Measurements from ENCODE around the gene TTC13.

TTC13 gene

DNA sequence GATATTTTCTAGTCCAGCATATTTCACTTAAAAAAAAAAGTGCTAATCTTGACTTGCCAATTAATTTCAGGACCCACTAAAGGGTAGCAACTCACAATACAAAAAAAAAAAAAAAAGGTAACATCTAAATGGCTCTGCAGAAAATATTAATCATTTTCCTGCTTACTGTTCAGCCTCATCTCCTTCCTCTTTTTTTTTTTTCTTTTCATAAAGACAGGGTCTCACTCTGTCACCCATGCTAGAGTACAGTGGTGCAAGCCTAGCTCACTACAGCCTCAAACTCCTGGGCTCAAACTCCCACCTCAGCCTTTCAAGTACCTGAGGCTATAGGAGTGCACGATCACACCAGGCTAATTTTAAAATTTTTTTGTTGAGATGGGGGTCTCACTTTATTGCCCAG, 30.4 kb downstream of the TTC13 start:
- CTCF ChIA-PET: interaction anchor here (0.6 kb wide), 1 partner anchor 12 kb away, joined by 4 read pairs; no protein-coding TSS in a partner anchor
- Mint-ChIP-seq H3K4me3 (no peak overlapping the region), H3K27me3 (no peaks in the 10 kb centered on the region), H3K9me3 (no peaks in the 10 kb centered on the region), H3K4me1 (no peaks in the 10 kb centered on the region), H3K27ac (no peak overlapping the region), H3K36me3 (peaks cover 34% of the 10 kb centered on the region)
- no peak for DNase-seq

DNA sequence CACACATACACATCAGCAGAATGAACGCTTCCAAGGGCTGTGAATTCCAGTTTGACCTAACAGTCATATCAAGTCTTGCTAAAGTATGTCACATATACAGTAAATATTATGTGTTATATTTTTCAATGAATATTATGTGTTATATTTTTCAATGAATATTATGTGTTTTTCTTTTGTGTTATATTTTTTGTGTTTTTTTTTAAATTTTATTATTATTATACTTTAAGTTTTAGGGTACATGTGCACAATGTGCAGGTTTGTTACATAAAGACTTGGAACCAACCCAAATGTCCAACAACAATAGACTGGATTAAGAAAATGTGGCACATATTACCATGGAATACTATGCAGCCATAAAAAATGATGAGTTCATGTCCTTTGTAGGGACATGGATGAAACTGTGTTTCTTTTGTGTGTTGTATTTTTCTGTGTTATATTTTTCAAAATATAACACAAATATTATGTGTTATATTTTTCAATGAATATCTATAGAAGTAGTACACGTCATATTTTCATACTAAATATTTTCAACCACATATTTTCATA, 35.5 kb downstream of the TTC13 start:
- Mint-ChIP-seq H3K4me1 (no peaks in the 10 kb centered on the region), H3K9me3 (no peaks in the 10 kb centered on the region), H3K4me3 (no peak overlapping the region), H3K27me3 (no peaks in the 10 kb centered on the region), H3K36me3 (peaks cover 32% of the 10 kb centered on the region), H3K27ac (no peak overlapping the region)
- CTCF ChIA-PET: no interaction called here
- no peak for DNase-seq

DNA sequence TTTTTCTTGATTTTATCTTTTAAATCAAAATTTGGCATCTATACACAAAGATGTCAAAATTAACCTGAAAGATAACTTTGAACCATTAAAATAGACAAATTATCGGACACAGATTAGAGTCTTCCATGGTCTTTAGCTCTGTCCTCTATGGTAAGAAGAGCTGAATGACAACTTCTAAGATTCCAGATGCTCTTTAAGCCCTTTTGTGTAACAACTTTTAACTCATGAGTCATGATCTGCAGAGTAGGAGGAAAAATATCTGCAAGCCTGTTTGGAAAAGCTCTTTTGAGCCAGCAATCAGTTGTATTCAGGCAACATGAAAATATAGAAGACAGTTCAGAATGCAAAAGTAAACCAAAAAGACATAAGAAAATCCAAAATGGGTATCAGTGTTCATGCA, 37.8 kb downstream of the TTC13 start:
- Mint-ChIP-seq H3K36me3 (peaks cover 40% of the 10 kb centered on the region), H3K4me1 (peaks cover 10% of the 10 kb centered on the region), H3K27ac (no peak overlapping the region), H3K27me3 (no peaks in the 10 kb centered on the region), H3K9me3 (no peaks in the 10 kb centered on the region), H3K4me3 (no peak overlapping the region)
- CTCF ChIA-PET: interaction anchor here (0.8 kb wide), 1 partner anchor 23 kb away, joined by 3 read pairs; no protein-coding TSS in a partner anchor
- no peak for DNase-seq

DNA sequence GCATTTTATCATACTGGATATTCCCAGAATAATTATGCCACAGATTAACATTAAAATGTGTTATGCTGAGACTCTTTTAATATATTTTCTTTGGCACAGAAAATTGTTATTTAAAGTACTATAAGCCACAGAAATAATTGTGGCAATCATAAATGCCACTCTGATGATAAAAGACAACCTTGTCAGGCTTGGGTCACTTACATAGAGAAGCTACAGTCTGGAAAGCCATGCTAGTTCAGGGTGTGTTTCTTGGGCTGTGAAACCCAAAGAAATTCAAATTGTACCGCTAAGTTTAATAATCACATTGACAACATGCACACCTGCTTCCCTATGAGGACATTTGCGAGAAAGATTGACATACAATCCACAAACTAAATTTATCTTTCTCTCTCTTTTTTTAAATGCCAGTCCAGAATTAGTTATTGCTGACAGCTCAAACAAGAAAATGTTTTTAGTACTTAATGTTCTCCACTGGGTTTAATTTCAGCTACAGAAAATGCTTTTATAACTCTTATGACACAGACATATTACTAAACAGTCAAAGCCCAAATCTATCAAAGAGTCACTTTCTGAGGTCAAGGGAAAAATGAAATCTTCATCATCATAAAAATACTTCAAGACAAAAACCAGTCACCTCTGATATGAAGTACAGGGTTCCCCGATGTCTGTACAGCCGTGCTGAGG, 38.7 kb downstream of the TTC13 start:
- no peak for DNase-seq
- CTCF ChIA-PET: no interaction called here
- no peaks in the 10 kb centered on the region for H3K9me3 Mint-ChIP-seq
- no peaks in the 10 kb centered on the region for H3K27me3 Mint-ChIP-seq
- peaks cover 41% of the 10 kb centered on the region for H3K36me3 Mint-ChIP-seq
- H3K4me1 Mint-ChIP-seq: peaks cover 10% of the 10 kb centered on the region
- H3K27ac Mint-ChIP-seq: no peak overlapping the region
- H3K4me3 Mint-ChIP-seq: no peak overlapping the region

DNA sequence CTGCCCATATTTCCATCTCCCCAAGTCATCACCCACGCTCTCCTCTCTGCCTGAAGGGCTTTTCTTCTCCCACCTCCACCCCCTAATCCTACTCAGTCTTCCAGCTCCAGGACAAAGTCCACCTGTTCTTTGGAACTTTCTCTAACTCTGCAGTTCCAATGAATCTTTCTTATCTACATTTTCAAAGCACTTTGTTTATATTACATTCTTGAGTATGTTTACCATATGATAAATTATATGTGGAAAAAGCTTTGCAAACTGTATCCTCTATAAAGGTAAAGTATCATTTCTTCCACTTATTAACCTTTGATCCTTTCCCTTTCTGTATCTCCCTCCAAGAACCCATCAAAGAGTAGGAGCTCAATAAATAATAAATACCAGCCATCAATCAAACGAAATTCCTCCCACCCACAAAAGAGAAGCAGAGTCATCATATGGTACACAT, 39.7 kb downstream of the TTC13 start:
- Mint-ChIP-seq H3K27ac (no peak overlapping the region), H3K4me1 (peaks cover 10% of the 10 kb centered on the region), H3K9me3 (no peaks in the 10 kb centered on the region), H3K4me3 (no peak overlapping the region), H3K27me3 (no peaks in the 10 kb centered on the region), H3K36me3 (peaks cover 38% of the 10 kb centered on the region)
- DNase-seq: no peak
- CTCF ChIA-PET: no interaction called here

DNA sequence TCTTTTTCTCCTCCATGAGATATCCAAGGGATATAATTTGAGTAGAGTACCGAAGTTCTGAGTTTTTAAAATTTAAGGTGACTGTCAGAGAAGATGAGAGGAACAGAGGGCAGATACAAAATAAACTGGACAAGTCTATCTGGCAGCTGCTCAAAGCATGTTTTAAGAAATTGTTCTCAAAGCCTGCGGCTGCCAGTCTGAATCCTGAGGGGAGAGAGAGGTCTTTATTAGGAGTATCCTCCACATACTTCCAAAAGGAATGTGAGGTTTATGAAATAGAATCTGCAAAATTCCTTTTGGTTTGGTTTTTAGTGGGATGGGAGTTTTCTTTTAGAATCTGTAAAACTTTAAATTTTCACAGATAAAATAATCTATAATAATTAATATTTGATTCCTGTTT, 41.3 kb downstream of the TTC13 start:
- H3K9me3 Mint-ChIP-seq: no peaks in the 10 kb centered on the region
- H3K27me3 Mint-ChIP-seq: no peaks in the 10 kb centered on the region
- no peak for DNase-seq
- CTCF ChIA-PET: no interaction called here
- peaks cover 10% of the 10 kb centered on the region for H3K4me1 Mint-ChIP-seq
- H3K27ac Mint-ChIP-seq: no peak overlapping the region
- H3K4me3 Mint-ChIP-seq: no peak overlapping the region
- H3K36me3 Mint-ChIP-seq: peaks cover 38% of the 10 kb centered on the region

DNA sequence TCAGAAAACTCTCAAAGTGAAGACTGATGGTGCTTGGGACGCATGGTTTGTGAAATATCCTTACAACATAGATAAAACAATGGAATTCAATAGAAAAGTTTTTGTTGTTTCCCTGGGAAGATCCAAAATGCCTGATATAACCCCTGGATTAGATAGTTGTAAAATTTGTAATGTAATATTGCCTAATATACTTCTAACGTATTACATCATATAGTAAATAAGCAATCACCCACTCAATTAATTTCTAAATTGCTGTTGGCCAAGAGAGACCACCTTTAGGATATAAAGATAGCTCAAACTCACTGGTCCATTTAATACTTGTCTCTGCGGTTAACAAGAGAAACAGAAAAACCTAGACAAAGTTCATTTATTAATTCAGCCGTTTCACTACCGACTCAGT, 42.2 kb downstream of the TTC13 start:
- CTCF ChIA-PET: no interaction called here
- Mint-ChIP-seq H3K9me3 (no peaks in the 10 kb centered on the region), H3K27ac (no peak overlapping the region), H3K36me3 (peaks cover 38% of the 10 kb centered on the region), H3K4me1 (peaks cover 10% of the 10 kb centered on the region), H3K27me3 (no peaks in the 10 kb centered on the region), H3K4me3 (no peak overlapping the region)
- no peak for DNase-seq

DNA sequence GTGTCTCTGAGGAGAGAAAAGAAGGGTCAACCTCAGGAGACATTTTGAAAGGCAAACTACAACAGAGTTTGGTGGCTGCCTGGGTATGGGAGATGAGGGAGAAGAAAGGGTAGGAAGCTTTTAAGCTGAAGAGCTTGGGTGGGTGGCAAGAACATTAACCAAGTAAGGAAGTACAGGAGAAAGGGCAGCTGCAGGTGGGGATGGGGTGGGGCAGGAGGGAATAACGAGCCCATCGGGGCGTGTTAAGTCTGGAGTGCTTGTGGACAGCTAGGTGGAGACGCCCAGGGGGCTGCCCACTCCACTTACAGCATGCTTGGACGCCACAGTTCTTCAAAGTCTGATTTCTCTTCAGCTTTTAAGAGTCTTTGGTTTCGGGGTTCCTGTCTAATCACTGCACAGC, 42.8 kb downstream of the TTC13 start:
- peaks cover 13% of the 10 kb centered on the region for H3K4me1 Mint-ChIP-seq
- H3K27me3 Mint-ChIP-seq: no peaks in the 10 kb centered on the region
- no peak overlapping the region for H3K4me3 Mint-ChIP-seq
- CTCF ChIA-PET: no interaction called here
- H3K36me3 Mint-ChIP-seq: peaks cover 43% of the 10 kb centered on the region
- no peak for DNase-seq
- H3K9me3 Mint-ChIP-seq: no peaks in the 10 kb centered on the region
- no peak overlapping the region for H3K27ac Mint-ChIP-seq

DNA sequence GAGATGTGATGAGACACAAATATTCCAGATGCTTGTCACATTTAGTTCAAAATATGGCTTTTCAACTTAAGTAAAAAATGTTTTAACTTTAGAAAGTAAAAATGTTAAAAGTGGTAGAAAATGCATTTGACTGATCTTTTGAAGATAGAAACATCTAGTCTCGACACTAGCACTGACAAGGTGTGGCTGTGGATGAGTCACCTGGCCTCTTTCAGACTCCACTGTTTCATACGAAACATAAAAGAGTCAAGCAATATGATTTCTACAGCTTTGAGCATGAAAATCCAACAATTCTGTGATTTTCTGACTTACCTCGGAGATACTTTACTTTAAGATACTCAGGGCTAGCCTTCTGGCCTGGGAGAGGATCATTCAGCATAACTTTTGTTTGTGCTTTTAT, 47.7 kb downstream of the TTC13 start:
- H3K27ac Mint-ChIP-seq: no peak overlapping the region
- peaks cover 3% of the 10 kb centered on the region for H3K4me1 Mint-ChIP-seq

DNA sequence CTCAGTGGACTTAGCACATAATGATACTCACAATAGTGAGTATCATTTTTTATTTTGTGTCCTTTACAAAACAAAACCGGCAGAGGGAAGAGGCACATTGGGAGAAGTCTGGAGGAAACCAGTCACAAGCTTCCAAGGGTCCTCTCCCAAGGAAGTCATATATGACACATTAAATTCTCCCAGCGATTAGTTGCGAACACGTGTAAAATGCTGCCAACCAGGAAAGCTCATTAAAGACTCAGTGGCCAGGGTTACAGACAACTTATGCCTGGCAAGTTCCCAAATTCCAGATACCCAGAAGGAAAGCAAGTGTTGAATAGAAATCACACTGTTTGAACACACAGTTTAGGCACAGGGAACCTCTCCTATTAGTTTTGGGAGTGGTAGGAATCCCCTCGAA, 52.5 kb downstream of the TTC13 start:
- CTCF ChIA-PET: no interaction called here
- Mint-ChIP-seq H3K27ac (no peak overlapping the region), H3K9me3 (no peaks in the 10 kb centered on the region), H3K27me3 (no peaks in the 10 kb centered on the region), H3K4me1 (peaks cover 3% of the 10 kb centered on the region), H3K4me3 (no peak overlapping the region), H3K36me3 (peaks cover 52% of the 10 kb centered on the region)
- DNase-seq: no peak

More for the DNA sequence above, 47.7 kb downstream of the TTC13 start:
- no peaks in the 10 kb centered on the region for H3K27me3 Mint-ChIP-seq
- CTCF ChIA-PET: no interaction called here
- no peaks in the 10 kb centered on the region for H3K9me3 Mint-ChIP-seq
- no peak for DNase-seq
- H3K36me3 Mint-ChIP-seq: peaks cover 44% of the 10 kb centered on the region
- no peak overlapping the region for H3K4me3 Mint-ChIP-seq

DNA sequence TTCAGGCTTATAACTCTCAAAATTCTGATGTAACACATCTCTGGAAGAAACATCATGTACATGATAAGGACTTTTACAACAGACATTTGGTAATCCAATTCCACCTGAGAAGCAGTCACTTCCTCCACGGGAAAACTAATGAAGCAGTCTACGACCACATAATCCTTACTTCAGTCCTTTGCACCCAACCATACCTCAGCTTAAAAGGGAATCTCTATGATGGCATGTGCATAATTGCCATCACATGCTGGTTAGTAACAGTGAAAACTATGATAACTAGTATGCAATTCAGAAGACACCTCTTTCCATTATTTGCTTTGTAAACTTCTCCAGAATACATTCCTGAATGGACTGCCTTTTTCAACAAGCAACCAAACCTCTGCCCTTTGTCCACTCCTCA, 53.1 kb downstream of the TTC13 start:
- Mint-ChIP-seq H3K4me1 (no peaks in the 10 kb centered on the region), H3K9me3 (no peaks in the 10 kb centered on the region), H3K27ac (no peak overlapping the region), H3K36me3 (peaks cover 47% of the 10 kb centered on the region), H3K4me3 (no peak overlapping the region), H3K27me3 (no peaks in the 10 kb centered on the region)
- CTCF ChIA-PET: no interaction called here
- DNase-seq: no peak

DNA sequence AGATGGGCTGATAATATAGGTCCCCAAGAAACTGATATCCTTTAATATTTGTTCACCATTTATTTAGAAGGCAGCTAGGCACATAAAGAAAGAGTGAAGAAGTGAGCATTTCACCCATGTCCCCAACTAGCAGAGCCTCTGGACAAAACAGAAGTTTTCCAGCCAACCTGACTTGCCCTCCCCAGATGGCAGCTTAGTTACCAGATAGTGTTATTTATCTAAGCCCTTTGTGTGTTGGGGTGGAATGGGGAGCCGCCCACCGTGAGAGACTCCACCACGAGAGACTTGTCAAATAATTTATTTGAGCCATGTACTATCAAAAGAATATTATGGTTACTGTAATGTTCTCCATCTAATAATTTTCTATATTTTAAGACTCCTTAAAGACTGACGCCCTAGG, 55.5 kb downstream of the TTC13 start:
- H3K36me3 Mint-ChIP-seq: peaks cover 53% of the 10 kb centered on the region
- H3K4me3 Mint-ChIP-seq: no peak overlapping the region
- no peaks in the 10 kb centered on the region for H3K9me3 Mint-ChIP-seq
- no peaks in the 10 kb centered on the region for H3K4me1 Mint-ChIP-seq
- H3K27me3 Mint-ChIP-seq: no peaks in the 10 kb centered on the region
- CTCF ChIA-PET: no interaction called here
- no peak for DNase-seq
- no peak overlapping the region for H3K27ac Mint-ChIP-seq

DNA sequence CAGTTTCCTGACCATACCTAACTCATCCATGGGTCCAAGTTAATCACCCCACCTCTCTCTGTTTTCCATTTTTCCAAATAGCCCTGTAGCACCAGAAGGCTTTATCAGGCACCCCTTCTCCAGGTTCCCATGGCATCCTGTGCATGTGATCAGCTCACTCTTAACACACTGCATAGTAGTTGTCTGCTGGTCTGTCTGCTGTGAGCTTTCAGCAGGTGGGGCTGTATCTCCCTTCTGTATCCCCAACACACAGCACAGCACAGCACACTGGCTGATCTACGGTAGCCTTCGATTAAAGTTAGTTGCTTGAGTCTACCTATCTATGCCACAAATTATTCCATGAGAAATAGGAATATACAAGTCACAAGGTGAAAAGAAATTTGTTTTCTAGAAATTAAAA, 56.0 kb downstream of the TTC13 start:
- no peaks in the 10 kb centered on the region for H3K4me1 Mint-ChIP-seq
- CTCF ChIA-PET: no interaction called here
- H3K9me3 Mint-ChIP-seq: no peaks in the 10 kb centered on the region
- H3K36me3 Mint-ChIP-seq: peaks cover 51% of the 10 kb centered on the region
- no peak overlapping the region for H3K4me3 Mint-ChIP-seq
- H3K27ac Mint-ChIP-seq: no peak overlapping the region
- no peaks in the 10 kb centered on the region for H3K27me3 Mint-ChIP-seq
- no peak for DNase-seq

DNA sequence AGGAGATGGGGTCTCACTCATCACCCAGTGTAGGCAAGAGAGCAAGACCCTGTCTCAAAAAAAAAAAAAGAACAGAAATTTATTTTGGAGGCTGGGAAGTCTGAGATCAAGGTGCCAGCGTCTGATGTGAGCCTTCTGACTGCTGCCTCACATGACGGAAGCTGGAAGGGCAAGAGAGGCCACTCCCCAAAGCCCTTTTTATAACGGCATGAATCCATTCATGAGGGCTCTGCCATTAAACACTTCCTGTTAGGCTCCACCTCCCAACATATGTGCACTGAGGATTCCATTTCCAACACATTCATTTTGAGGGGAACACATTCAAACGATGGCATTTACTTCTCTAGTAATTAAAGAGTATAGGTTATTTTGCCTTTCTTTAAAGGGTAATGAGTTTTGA, 59.5 kb downstream of the TTC13 start:
- no peak overlapping the region for H3K4me3 Mint-ChIP-seq
- CTCF ChIA-PET: interaction anchor here (1.5 kb wide), 1 partner anchor 291 kb away, joined by 4 read pairs; no protein-coding TSS in a partner anchor
- peaks cover 38% of the 10 kb centered on the region for H3K36me3 Mint-ChIP-seq
- no peaks in the 10 kb centered on the region for H3K9me3 Mint-ChIP-seq
- H3K27me3 Mint-ChIP-seq: no peaks in the 10 kb centered on the region
- no peaks in the 10 kb centered on the region for H3K4me1 Mint-ChIP-seq
- no peak overlapping the region for H3K27ac Mint-ChIP-seq
- DNase-seq: no peak

DNA sequence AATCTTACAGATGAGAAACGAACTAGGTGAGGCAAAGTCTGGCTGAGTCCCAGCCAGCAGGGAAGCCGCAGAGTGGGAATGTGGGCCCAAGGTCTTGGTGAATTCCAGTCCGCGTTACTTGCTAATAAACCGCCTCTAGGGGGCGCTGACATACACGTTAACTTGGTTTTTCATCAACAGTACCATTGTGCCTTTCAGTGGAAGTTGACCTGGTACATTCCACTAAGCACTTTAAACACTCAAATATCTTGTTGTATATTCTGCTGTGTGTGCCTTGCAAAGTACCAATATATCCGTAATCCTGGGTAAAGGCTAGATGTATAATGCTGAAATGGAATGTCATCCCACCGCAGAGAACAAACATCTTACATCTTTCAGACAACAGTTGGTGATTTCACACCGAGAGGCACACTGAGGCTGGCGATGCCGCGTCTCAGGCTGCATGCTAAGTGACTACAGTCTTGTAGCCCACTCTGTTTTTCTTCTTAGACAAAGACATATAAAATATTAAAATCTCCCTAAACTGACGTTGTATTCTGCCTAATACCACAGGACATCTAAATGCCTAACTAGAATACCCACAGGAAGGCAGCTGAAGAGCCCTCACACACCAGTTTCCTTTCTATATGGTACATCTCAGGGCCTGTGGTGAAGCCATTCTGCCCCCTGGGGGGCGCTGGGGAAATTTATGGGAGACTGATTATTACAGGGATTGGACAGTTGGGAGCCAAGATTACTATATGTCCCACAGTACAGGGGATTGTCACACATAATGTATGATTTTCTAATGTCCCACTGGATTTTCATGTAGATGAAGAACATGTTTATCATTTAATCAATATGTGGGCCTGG, 61.2 kb downstream of the TTC13 start:
- Mint-ChIP-seq H3K27me3 (no peaks in the 10 kb centered on the region), H3K27ac (peak overlapping the region; percentile 35), H3K4me3 (no peak overlapping the region), H3K36me3 (peaks cover 41% of the 10 kb centered on the region), H3K4me1 (no peaks in the 10 kb centered on the region), H3K9me3 (no peaks in the 10 kb centered on the region)
- DNase-seq: peak; percentile 81
- CTCF ChIA-PET: interaction anchor here (0.9 to 4.4 kb wide), 6 partner anchors 11 to 293 kb away, joined by 3 to 15 read pairs (median 4); no protein-coding TSS in a partner anchor

Data from activated naive CD4-positive, alpha-beta T cell treated with anti-CD3 and anti-CD28 coated beads, Interleukin-2, amount 10 ng/mL, durations not matched to agents 7 days and 5 days (primary cell).